Measurements from ENCODE around the gene IL18RAP.

IL18RAP gene

GRCh38 chr2:102461188-102461587, 38.2 kb downstream of the IL18RAP start:
- DNase-seq = no peak

- no peak for DNase-seq
Observed at GRCh38 chr2:102463160-102463559, 40.2 kb downstream of the IL18RAP start.

GRCh38 chr2:102470168-102470567, 47.2 kb downstream of the IL18RAP start:
- DNase-seq = no peak

- DNase-seq = peak in 1 of 2 experiments; percentile 38
Observed at GRCh38 chr2:102473020-102473419, 50.1 kb downstream of the IL18RAP start, which contains the start of gene SLC9A4. SLC9A4 (plus strand) TSS chr2:102473226; CDS start chr2:102473760, 534 bp downstream.

- DNase-seq = no peak
Observed at GRCh38 chr2:102473631-102474030, 50.7 kb downstream of the IL18RAP start.

GRCh38 chr2:102474785-102475184, 51.8 kb downstream of the IL18RAP start:
- no peak for DNase-seq

- DNase-seq = no peak
Observed at GRCh38 chr2:102478686-102479470, 55.9 kb downstream of the IL18RAP start.

- DNase-seq = no peak
Observed at GRCh38 chr2:102480285-102481195, 57.6 kb downstream of the IL18RAP start.

- DNase-seq = no peak
Observed at GRCh38 chr2:102481931-102482330, 59.0 kb downstream of the IL18RAP start.

GRCh38 chr2:102483086-102483485, 60.1 kb downstream of the IL18RAP start:
- no peak for DNase-seq

GRCh38 chr2:102484310-102485061, 61.5 kb downstream of the IL18RAP start:
- no peak for DNase-seq

- no peak for DNase-seq
Observed at GRCh38 chr2:102485147-102485785, 62.3 kb downstream of the IL18RAP start.

GRCh38 chr2:102486941-102487702, 64.2 kb downstream of the IL18RAP start:
- DNase-seq = no peak

GRCh38 chr2:102487761-102488462, 65.0 kb downstream of the IL18RAP start:
- DNase-seq = no peak

- DNase-seq = no peak
Observed at GRCh38 chr2:102489646-102490045, 66.7 kb downstream of the IL18RAP start.

GRCh38 chr2:102492006-102492405, 69.0 kb downstream of the IL18RAP start:
- no peak for DNase-seq

- DNase-seq = no peak
Observed at GRCh38 chr2:102494570-102494969, 71.6 kb downstream of the IL18RAP start.

- no peak for DNase-seq
Observed at GRCh38 chr2:102498414-102498813, 75.5 kb downstream of the IL18RAP start.

GRCh38 chr2:102499558-102499957, 76.6 kb downstream of the IL18RAP start:
- DNase-seq = no peak

Data from NCI-H446 (cell line).